Common myeloid progenitor, CD34-positive (primary cell): ENCODE data around the gene CDH13.

Source experiments
- CTCF ChIA-PET: fragments of 350-600 bp; sonication (Branson Sonifier 250); formaldehyde crosslinking; loops from one replicate; lab custom pipeline; 2021; ENCODE audit warnings: antibody characterized with exemption; lab: Charles Lee
- POLR2A ChIA-PET: fragments of 350-600 bp; sonication (Branson Sonifier 250); formaldehyde crosslinking; loops from one replicate; lab custom pipeline; 2021; ENCODE audit warnings: antibody characterized with exemption; lab: Charles Lee
- DNase-seq, 3 donors: peaks; one replicate each; pipeline versions ENCODE4 v3.0.0 to v3.0.0-alpha.2; 2013
- H3K27ac ChIP-seq, 2 experiments: 1 replicate in 1 of 2; 2 replicates in 1 of 2; pipeline ENCODE4 v1.7.0; 2013; ENCODE audit warnings: inconsistent platforms in 2 of 2, low read length in 2 of 2, mild to moderate bottlenecking in 2 of 2, low read depth in 1 of 2, moderate library complexity in 1 of 2; ENCODE audit not compliant: severe bottlenecking in 2 of 2, insufficient read depth in 1 of 2, poor library complexity in 1 of 2
- H3K27me3 ChIP-seq, 5 experiments: replicated peaks in 2 of 5; 1 replicate in 3 of 5; 2 replicates in 2 of 5; pipeline versions ENCODE4 v1.6.1 to v1.7.0; 2013; ENCODE audit warnings: low read length in 4 of 5, mild to moderate bottlenecking in 2 of 5, moderate library complexity in 2 of 5, inconsistent platforms in 1 of 5; ENCODE audit not compliant: insufficient read depth in 5 of 5, control insufficient read depth in 4 of 5
- H3K36me3 ChIP-seq, 4 experiments: 1 replicate in 2 of 4; 2 replicates in 2 of 4; pipeline versions ENCODE4 v1.6.1 to v1.7.0; 2013; ENCODE audit warnings: low read length in 3 of 4, control low read depth in 1 of 4, mild to moderate bottlenecking in 1 of 4; ENCODE audit not compliant: control insufficient read depth in 4 of 4, insufficient read depth in 4 of 4
- H3K4me1 ChIP-seq, 4 experiments: 1 replicate in 3 of 4; 2 replicates in 1 of 4; pipeline versions ENCODE4 v1.6.1 to v1.7.1; 2013; ENCODE audit warnings: low read length in 3 of 4, mild to moderate bottlenecking in 3 of 4, control low read depth in 1 of 4, inconsistent platforms in 1 of 4, moderate library complexity in 1 of 4; ENCODE audit not compliant: control insufficient read depth in 4 of 4, insufficient read depth in 4 of 4; ENCODE audit errors: control extremely low read depth in 1 of 4
- H3K4me3 ChIP-seq, 7 experiments: 1 replicate in 4 of 7; 2 replicates in 3 of 7; pipeline versions ENCODE4 v1.5.1 to v1.7.0; 2013; ENCODE audit warnings: mild to moderate bottlenecking in 7 of 7, low read length in 6 of 7, moderate library complexity in 6 of 7, inconsistent platforms in 2 of 7, low read depth in 2 of 7, control low read depth in 1 of 7; ENCODE audit not compliant: insufficient read depth in 4 of 7, control insufficient read depth in 1 of 7; ENCODE audit errors: extremely low read depth in 1 of 7
- H3K9me3 ChIP-seq, 5 experiments: 1 replicate in 4 of 5; 2 replicates in 1 of 5; pipeline versions ENCODE4 v1.6.1 to v1.7.1; 2013; ENCODE audit warnings: low read length in 4 of 5, mild to moderate bottlenecking in 2 of 5, inconsistent platforms in 1 of 5, low read depth in 1 of 5, moderate library complexity in 1 of 5; ENCODE audit not compliant: control insufficient read depth in 4 of 5, insufficient read depth in 2 of 5; ENCODE audit errors: control extremely low read depth in 1 of 5
- WGBS: methylation state at CpG from one replicate; pipeline ENCODE4 v1.1.5; 2013; ENCODE audit not compliant: insufficient coverage; 5-methylcytosine and 5-hydroxymethylcytosine counted together

Gene CDH13

DNA sequence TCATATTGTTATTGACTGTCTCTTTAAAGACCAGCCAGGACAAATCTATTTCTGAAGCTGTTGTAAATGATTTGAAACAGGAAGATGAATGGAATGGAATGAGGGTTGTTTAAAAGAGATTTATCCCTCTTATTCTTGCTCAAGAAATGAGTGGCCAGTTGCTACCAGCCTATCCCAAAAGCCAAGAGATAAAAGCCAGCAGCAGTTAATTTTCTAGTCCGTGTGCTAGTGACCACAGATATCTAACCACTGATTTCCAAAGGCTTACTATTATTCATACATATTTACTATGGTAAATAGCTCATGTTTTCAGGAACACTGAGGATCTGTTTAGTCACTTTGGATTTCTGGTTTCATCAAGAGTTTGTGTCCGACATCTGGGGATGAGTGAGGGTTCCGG, 105.7 kb downstream of the CDH13 start:
- CTCF ChIA-PET, result no interaction called here
- Histone ChIP-seq H3K27ac (no peak overlapping the region), H3K4me3 (no peak overlapping the region), H3K4me1 (no peaks in the 10 kb centered on the region), H3K9me3 (peaks cover 0 to 12% (median 0%) of the 10 kb centered on the region in 5 experiments), H3K27me3 (peaks cover 0 to 2% (median 0%) of the 10 kb centered on the region in 5 experiments), H3K36me3 (no peaks in the 10 kb centered on the region)
- DNase-seq, result no peak
- POLR2A ChIA-PET, result no interaction called here
- WGBS, result 95% methylated on average over 2 of the region's 3 CpGs

DNA sequence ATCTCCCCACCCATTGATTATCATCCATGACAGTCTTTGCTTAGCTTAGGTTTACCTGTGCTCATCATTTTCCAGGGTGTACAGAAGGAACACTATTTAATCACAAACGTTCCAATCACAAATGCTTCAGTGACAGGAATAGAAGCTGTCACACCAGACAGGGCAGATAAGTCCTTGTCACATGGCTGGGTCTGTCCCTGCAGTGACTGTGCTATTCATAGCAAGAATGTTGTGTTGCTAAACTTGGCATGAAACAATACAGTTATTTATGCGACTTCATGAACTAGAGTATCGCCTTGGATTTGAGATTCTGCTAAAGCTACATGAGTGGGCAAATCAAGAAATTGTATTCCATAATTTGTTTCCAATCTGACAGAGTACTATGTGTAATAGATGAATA, 108.4 kb downstream of the CDH13 start:
- Histone ChIP-seq H3K9me3 (peaks cover 0 to 1% (median 0%) of the 10 kb centered on the region in 5 experiments), H3K27ac (no peak overlapping the region), H3K36me3 (no peaks in the 10 kb centered on the region), H3K4me3 (no peak overlapping the region), H3K27me3 (peaks cover 0 to 15% (median 0%) of the 10 kb centered on the region in 5 experiments), H3K4me1 (no peaks in the 10 kb centered on the region)
- 54% methylated on average over 3 of the region's 3 CpGs for WGBS
- CTCF ChIA-PET, result interaction anchor here (1.3 kb wide), 1 partner anchor 16 kb away, joined by 4 read pairs; no protein-coding TSS in a partner anchor
- no peak for DNase-seq
- POLR2A ChIA-PET, result no interaction called here

DNA sequence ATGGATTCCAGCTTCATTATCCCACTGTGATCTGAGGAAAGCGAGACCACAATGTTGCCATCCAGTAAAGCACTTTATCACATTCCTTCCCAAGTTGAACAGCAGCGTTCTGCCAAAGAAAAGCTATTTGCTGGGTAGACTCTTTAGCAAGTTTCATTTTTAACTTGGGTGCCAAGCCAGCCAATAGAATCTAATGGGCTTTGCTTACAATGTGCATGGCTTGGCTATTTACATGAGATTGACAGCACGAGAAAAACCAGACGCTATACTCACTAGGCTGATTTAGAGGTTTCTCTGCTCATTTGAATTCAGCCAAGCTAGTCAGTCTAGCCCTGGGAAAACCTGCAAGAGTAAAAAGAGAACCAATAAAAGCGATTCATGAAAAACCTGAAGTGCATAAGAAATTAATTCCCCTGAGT, 108.9 kb downstream of the CDH13 start:
- CTCF ChIA-PET, result no interaction called here
- Histone ChIP-seq H3K4me1 (no peaks in the 10 kb centered on the region), H3K27me3 (peaks cover 0 to 20% (median 0%) of the 10 kb centered on the region in 5 experiments), H3K9me3 (no peaks in the 10 kb centered on the region), H3K27ac (no peak overlapping the region), H3K36me3 (no peaks in the 10 kb centered on the region), H3K4me3 (no peak overlapping the region)
- 73% methylated on average over 5 of the region's 5 CpGs for WGBS
- POLR2A ChIA-PET, result no interaction called here
- no peak for DNase-seq

DNA sequence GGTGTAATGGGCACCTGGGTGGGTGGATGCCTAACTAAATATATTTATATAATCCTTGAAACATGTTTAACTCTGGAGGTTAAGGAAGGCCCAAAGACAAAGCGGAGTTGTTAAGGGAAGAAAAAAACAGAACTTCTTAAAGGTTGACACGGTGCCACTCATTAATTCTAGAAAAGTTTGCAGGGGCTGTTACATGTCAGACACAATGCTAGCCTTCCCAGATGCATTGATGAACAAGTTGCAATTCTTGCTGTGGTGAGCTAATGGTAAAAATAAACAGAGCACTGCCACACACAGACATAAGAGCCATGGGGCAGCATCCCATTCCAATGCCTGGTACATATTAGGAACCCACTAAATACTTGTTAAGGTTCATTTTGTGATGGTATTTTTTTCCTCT, 109.5 kb downstream of the CDH13 start:
- no peaks in the 10 kb centered on the region for H3K36me3 ChIP-seq
- POLR2A ChIA-PET, result no interaction called here
- no peak for DNase-seq
- no peaks in the 10 kb centered on the region for H3K9me3 ChIP-seq
- no peak overlapping the region for H3K4me3 ChIP-seq
- no peaks in the 10 kb centered on the region for H3K4me1 ChIP-seq
- no peak overlapping the region for H3K27ac ChIP-seq
- CTCF ChIA-PET, result no interaction called here
- 75% methylated on average over 2 of the region's 2 CpGs for WGBS
- H3K27me3 ChIP-seq, result peaks cover 0 to 25% (median 0%) of the 10 kb centered on the region in 5 experiments

DNA sequence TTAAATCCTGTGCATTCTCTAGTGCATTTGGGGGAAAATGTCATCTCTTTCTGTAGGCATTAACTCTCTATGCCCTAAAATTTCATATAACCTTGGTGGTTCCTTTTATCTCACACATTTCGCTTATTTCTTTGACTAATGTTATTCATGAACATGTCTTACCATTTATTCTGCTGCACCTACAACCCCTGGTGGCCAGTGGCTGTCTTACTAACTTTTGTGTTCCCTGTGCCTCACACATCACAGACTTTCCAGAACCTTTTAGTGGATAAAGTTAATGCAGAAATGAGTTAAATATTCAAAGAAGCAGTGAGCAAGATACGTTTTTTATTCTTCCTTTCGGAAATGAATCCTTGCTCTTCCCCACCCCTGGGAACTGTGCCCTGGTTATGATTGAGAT, 111.9 kb downstream of the CDH13 start:
- no CpG with 5 or more reads among the region's 3 CpGs for WGBS
- POLR2A ChIA-PET, result no interaction called here
- H3K4me1 ChIP-seq, result no peaks in the 10 kb centered on the region
- no peaks in the 10 kb centered on the region for H3K9me3 ChIP-seq
- H3K27ac ChIP-seq, result no peak overlapping the region
- DNase-seq, result no peak
- H3K27me3 ChIP-seq, result peaks cover 0 to 25% (median 2%) of the 10 kb centered on the region in 5 experiments
- CTCF ChIA-PET, result no interaction called here
- no peaks in the 10 kb centered on the region for H3K36me3 ChIP-seq
- no peak overlapping the region for H3K4me3 ChIP-seq

DNA sequence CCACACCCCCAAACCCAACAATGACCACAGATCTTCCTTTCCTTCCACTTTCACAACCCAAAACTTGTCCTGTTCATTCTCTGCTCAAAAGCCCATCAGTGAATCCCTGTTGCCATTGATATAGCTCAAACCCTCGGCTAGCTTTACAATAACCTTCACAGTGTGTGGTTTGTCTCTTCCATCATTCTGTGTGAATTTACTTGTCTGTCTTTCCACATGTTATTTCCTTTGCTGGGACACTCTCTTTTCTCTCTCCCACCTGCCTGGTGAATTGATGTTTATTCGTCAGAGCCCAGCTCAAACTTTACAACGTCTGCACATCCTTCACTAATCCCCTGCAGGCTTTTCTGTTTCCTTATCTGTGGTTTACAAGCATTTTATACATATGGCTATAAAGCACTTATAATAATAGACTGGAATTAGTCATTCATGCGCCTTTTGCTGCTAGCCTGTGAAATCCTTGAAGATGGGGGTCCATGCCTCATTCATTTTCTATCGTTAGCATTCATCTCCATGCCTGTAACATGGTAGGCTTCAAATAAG, 114.4 kb downstream of the CDH13 start:
- WGBS, result 41% methylated on average over 2 of the region's 5 CpGs

DNA sequence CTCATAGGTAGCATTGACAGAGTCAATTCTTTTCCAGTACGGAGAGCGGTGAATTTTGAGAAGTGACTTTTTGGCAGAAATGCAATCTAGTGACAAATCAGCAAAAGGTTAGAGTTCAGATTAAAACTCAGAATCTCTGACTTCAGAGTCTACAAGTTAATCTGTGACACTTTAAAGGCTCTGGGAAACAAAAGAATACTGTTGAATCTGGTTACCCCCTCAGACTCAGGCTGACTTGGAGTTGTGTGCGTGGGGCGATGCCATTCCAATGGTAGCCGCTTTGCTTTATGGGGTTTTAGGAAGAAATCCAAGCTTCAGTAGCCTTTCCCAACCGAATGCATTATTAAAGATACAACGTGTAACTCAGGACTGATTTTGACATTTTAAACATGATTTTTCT, 118.2 kb downstream of the CDH13 start:
- 98% methylated on average over 7 of the region's 7 CpGs for WGBS
- H3K4me1 ChIP-seq, result peaks cover 0 to under 1% (median 0%) of the 10 kb centered on the region in 4 experiments
- ChIA-PET POLR2A (no interaction called here), CTCF (no interaction called here)
- H3K27ac ChIP-seq, result no peak overlapping the region
- H3K27me3 ChIP-seq, result peaks cover 0 to 24% (median 4%) of the 10 kb centered on the region in 5 experiments
- no peak overlapping the region for H3K4me3 ChIP-seq
- DNase-seq, result no peak
- no peaks in the 10 kb centered on the region for H3K36me3 ChIP-seq
- H3K9me3 ChIP-seq, result no peaks in the 10 kb centered on the region

More for the DNA sequence above, 114.4 kb downstream of the CDH13 start:
- DNase-seq, result no peak
- no peaks in the 10 kb centered on the region for H3K9me3 ChIP-seq
- H3K27ac ChIP-seq, result no peak overlapping the region
- H3K4me3 ChIP-seq, result no peak overlapping the region
- no peaks in the 10 kb centered on the region for H3K36me3 ChIP-seq
- POLR2A ChIA-PET, result no interaction called here
- CTCF ChIA-PET, result interaction anchor here (0.6 kb wide), 1 partner anchor 10 kb away, joined by 4 read pairs; no protein-coding TSS in a partner anchor
- H3K27me3 ChIP-seq, result peaks cover 0 to 34% (median 2%) of the 10 kb centered on the region in 5 experiments
- H3K4me1 ChIP-seq, result no peaks in the 10 kb centered on the region
